Liver (tissue), 3 donors: Measurements from ENCODE around the gene DPF3.

Experiments used
- EGR1 ChIP-seq, 2 donors: IDR thresholded peaks; 2 replicates each; pipeline ENCODE4 v1.6.1; 2016 to 2018; ENCODE audit warnings: antibody characterized with exemption in 2 of 2, low read depth in 2 of 2
- YY1 ChIP-seq: IDR thresholded peaks from 2 replicates; pipeline ENCODE4 v1.6.1; 2016; ENCODE audit warnings: antibody characterized with exemption, mild to moderate bottlenecking
- TF ChIP-seq, protein P1 (sequence below): fragments of 150-350 bp; IDR thresholded peaks from 2 replicates; pipeline ENCODE4 v1.5.1; 2017; ENCODE audit warnings: improper control_type of control experiment, low read depth, low read length; ENCODE audit not compliant: missing input control
- TF ChIP-seq, protein P2 (sequence below): IDR thresholded peaks from 2 replicates; pipeline ENCODE4 v1.6.1; 2016; ENCODE audit warnings: antibody characterized with exemption
- TF ChIP-seq, protein P3 (sequence below): IDR thresholded peaks from 2 replicates; pipeline ENCODE4 v1.6.1; 2016; ENCODE audit warnings: antibody characterized with exemption, mild to moderate bottlenecking
- donor health status: healthy.
- donor health status: healthy.

DNA sequence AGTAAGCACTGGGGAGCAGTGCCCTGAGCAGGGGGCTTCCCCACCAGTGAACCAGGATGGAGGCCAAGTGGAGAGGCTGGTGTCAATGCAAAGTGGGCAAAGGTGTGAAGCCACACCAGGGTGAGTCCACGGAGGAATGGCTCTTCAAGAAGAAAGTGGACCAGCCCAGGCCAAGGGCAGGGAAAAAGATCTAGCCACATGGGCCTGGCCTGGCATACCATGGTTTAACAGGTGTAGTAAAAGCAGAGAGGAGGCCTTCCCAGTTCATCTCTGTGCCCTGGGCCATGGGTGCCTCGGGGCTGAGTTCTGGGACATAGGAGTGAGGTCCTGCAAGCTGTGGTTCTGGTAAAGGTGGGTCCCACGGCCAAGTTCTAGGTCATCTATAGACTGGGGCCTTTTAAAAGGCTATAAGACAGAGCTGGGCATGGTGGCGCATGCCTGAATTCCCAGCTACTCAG lies 153.4 kb downstream of the DPF3 start:
- TF ChIP-seq, protein P1, sequence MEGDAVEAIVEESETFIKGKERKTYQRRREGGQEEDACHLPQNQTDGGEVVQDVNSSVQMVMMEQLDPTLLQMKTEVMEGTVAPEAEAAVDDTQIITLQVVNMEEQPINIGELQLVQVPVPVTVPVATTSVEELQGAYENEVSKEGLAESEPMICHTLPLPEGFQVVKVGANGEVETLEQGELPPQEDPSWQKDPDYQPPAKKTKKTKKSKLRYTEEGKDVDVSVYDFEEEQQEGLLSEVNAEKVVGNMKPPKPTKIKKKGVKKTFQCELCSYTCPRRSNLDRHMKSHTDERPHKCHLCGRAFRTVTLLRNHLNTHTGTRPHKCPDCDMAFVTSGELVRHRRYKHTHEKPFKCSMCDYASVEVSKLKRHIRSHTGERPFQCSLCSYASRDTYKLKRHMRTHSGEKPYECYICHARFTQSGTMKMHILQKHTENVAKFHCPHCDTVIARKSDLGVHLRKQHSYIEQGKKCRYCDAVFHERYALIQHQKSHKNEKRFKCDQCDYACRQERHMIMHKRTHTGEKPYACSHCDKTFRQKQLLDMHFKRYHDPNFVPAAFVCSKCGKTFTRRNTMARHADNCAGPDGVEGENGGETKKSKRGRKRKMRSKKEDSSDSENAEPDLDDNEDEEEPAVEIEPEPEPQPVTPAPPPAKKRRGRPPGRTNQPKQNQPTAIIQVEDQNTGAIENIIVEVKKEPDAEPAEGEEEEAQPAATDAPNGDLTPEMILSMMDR: no peak
- TF ChIP-seq, protein P2, sequence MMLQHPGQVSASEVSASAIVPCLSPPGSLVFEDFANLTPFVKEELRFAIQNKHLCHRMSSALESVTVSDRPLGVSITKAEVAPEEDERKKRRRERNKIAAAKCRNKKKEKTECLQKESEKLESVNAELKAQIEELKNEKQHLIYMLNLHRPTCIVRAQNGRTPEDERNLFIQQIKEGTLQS: no peak
- no peak for TF ChIP-seq YY1
- TF ChIP-seq EGR1 (IDR thresholded peaks at IDR 0.05; ENCODE audit: low read depth in 2 of 2): no peak
- TF ChIP-seq, protein P3, sequence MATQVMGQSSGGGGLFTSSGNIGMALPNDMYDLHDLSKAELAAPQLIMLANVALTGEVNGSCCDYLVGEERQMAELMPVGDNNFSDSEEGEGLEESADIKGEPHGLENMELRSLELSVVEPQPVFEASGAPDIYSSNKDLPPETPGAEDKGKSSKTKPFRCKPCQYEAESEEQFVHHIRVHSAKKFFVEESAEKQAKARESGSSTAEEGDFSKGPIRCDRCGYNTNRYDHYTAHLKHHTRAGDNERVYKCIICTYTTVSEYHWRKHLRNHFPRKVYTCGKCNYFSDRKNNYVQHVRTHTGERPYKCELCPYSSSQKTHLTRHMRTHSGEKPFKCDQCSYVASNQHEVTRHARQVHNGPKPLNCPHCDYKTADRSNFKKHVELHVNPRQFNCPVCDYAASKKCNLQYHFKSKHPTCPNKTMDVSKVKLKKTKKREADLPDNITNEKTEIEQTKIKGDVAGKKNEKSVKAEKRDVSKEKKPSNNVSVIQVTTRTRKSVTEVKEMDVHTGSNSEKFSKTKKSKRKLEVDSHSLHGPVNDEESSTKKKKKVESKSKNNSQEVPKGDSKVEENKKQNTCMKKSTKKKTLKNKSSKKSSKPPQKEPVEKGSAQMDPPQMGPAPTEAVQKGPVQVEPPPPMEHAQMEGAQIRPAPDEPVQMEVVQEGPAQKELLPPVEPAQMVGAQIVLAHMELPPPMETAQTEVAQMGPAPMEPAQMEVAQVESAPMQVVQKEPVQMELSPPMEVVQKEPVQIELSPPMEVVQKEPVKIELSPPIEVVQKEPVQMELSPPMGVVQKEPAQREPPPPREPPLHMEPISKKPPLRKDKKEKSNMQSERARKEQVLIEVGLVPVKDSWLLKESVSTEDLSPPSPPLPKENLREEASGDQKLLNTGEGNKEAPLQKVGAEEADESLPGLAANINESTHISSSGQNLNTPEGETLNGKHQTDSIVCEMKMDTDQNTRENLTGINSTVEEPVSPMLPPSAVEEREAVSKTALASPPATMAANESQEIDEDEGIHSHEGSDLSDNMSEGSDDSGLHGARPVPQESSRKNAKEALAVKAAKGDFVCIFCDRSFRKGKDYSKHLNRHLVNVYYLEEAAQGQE: no peak
